Stimulated activated CD8-positive, alpha-beta memory T cell treated with anti-CD3 and anti-CD28 coated beads, Interleukin-7, amount 100 ng/mL, for 48 hours (primary cell): Measurements from ENCODE around the gene HOXB8.

Source experiments
- DNase-seq, 2 donors: peaks; one replicate each; pipeline ENCODE4 v3.0.0-alpha.2; 2020; ENCODE audit warnings: low read depth in 1 of 2; ENCODE audit errors: extremely low read depth in 1 of 2

The HOXB8 gene

GRCh38 chr17:48611213-48611612 is 3.9 kb downstream of the HOXB8 start:
- no peak for DNase-seq

GRCh38 chr17:48610282-48611211 is 4.5 kb downstream of the HOXB8 start, which contains the start of gene HOXB7:
HOXB7 (minus strand) TSS chr17:48611017; CDS start chr17:48610918, 99 bp downstream.
- no peak for DNase-seq

- DNase-seq: no peak
These were observed 5.3 kb downstream of the HOXB8 start for GRCh38 chr17:48609759-48610281.

DNA sequence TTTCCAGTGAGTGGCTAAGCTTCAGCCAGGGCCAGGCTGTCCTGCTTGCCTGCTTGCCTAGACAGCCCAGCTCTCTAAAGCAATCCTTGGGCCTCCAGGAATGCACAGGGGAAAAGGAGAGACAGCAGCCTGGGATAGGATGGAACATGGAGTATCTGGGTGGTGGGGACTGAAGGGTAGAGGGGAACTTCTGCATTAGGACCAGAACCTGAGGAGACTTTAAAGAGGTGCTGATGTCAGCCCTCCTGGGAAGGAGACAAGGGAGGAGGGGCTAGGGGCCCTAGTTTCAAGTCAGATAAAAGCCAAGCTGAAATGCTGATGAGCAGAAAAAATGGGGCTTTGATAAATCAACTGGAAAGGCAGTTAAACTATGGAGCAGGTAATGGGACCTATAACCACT is 6.1 kb downstream of the HOXB8 start:
- DNase-seq: no peak

DNA sequence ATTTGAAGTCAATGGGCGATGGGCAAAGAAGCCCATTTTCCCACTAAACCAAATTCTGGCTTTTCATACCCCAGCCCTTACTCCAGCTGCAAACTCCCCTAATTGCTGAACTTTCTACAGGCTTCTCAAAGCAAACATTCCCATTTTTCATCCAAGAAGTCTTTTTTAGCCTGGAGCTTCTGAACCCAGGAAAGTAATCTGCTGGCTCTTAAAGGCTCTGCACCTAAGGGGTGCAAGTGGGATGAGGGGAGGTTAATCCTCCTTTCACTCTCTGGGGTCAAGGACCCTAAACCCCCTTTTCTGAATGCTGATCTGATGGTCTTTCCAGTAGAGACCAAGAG is 6.6 kb downstream of the HOXB8 start:
- DNase-seq: no peak

- no peak for DNase-seq
These were observed 8.0 kb downstream of the HOXB8 start for GRCh38 chr17:48606892-48607614.

DNA sequence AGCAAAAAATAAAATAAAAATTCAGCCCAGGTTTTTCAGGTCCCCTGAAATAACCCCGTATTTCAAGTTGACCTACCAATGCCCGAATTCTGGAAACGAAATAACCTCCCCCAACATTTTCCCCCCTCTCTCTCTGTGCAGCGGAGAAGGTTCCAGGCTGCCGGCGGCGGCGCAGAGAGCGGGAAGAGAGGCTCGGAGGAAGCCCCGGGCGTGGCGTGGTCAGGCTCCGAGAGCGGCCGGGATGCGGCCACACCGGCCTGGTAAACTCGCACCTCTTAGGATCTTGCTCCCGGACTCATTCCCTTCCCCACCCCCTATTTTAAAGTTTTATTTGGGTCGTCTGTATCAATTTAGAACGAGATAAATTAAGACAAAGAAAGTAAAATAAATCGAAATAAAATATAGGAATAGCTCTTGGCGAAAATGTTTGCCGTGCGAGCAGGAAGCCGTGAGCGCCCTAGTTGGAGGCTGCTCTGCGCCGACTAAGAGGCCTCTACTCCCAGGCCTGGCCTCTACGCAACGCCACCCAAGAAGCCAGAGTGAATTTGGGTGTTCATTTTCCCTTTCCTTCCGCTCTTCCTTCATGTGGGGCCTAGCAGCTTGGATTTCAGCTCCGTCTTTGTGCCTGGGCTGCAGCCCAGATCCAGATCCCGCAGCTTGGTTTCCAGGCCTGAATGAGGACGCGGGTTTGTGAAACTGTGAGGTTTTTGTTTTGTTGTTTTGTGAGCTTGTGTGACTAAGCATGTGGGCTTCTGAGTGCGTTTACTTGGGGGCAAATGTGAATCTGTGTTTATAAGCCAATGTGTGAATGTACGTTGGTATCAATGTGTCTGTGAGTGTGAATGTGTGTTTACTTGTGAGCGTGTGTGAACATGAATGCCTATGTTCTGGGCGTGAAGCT is 8.9 kb downstream of the HOXB8 start:
- no peak for DNase-seq

DNA sequence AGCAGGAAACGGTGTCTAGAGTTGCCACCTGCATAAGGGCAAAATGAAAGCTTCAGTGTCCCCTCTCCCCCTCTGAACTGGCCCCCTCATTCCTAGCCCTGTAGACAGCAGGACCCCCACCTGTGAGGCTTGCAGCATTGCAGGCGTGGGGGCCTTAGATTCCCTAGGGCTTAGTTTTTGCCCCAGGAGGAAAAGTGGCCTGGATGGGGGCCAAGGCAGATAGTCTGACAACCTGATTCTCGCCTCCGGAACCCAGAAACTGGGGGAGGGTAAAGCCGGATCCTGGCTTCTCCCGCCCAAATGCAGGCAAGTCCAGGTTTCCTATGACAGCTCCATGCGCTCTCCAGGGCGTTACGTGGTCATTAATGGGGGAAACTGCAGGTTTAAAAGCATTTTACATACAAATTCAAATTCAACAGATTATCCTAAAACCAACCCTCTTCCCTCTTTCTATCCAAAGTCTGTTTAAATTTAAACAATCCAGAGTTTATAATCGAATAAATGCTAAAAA is 9.6 kb downstream of the HOXB8 start:
- no peak for DNase-seq

GRCh38 chr17:48604770-48605329 is 10.2 kb downstream of the HOXB8 start, which contains the start of gene HOXB6:
HOXB6 (minus strand) TSS chr17:48604986; CDS start chr17:48598150, 6,836 bp downstream.
- no peak for DNase-seq

DNA sequence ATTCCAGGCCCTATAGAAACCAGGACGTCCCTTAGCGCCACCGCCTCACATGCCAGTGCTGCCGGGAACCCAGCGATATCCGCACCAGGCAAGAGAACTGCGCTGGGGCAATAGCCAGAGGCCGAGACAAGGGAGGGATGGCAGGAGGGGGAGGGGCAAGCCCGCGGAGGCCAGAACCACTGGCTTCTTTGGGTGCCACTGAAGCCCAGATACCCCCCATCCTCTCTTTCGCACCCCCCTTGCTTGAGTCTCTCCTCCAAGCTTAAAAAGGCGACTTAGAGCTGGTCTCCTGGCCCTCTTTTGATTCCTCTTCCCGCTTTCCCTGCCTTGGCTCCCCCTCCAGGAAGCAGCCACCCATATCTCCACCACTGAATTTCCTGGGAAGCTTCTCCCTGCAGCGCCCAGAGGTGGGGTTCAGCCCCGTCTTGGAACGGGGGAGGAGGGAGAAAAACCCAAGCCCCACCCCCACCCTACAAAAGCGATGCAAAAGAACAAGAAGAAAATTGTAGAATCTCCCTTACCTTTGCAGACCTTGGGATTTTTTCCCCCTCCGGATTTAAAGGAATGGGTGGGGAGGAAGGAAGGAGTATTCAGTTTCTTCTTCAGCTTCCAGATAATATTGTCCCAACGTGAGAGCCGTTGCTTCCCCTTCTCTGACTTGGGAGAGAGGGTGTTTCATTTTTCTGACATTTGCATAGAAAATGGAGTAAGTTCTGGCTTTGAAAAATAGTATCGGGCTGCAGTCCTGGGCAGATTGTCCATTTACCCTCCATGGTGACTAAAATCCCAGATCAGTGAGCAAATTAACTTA is 10.9 kb downstream of the HOXB8 start:
- DNase-seq: no peak

GRCh38 chr17:48601539-48602425 is 13.3 kb downstream of the HOXB8 start:
- DNase-seq: no peak

DNA sequence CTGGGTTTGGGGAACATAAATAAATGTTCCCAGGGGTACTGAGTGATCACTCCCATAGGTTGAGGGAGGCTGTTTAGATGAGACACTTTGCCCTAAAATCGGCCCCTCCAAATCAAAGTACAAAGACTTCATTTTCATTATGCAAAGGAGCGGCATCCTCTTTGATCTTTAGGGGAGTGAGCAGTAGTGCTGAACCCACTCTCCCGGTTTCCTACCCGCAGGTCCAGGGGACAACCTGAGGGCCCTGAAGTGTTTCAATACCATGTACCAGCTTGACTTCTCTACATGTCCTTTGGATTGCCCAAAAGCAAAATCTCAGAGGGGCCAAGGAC is 13.9 kb downstream of the HOXB8 start:
- DNase-seq: no peak

- DNase-seq: no peak
These were observed 14.6 kb downstream of the HOXB8 start for GRCh38 chr17:48600244-48601098.

GRCh38 chr17:48599354-48599753 is 15.7 kb downstream of the HOXB8 start:
- no peak for DNase-seq

DNA sequence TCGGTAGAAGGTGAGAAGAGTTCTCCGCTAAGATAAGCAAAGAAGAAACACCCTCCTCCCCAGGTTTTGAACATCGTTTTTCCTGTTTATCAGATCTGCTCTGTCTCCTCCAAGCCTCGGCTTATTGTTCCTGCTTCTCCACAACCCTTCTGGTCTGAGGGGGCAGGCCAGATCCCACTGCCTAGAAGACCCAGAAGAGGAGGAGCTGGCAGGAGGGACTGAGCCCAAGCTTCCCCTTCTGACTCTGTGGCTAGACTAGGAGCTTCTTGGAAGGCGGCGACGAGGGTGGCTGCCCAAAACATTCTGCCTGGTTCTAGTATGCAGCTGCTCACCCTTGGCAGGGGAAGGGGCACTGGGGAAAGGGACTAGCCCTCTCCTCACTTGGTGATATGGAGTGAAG is 16.4 kb downstream of the HOXB8 start:
- no peak for DNase-seq

DNA sequence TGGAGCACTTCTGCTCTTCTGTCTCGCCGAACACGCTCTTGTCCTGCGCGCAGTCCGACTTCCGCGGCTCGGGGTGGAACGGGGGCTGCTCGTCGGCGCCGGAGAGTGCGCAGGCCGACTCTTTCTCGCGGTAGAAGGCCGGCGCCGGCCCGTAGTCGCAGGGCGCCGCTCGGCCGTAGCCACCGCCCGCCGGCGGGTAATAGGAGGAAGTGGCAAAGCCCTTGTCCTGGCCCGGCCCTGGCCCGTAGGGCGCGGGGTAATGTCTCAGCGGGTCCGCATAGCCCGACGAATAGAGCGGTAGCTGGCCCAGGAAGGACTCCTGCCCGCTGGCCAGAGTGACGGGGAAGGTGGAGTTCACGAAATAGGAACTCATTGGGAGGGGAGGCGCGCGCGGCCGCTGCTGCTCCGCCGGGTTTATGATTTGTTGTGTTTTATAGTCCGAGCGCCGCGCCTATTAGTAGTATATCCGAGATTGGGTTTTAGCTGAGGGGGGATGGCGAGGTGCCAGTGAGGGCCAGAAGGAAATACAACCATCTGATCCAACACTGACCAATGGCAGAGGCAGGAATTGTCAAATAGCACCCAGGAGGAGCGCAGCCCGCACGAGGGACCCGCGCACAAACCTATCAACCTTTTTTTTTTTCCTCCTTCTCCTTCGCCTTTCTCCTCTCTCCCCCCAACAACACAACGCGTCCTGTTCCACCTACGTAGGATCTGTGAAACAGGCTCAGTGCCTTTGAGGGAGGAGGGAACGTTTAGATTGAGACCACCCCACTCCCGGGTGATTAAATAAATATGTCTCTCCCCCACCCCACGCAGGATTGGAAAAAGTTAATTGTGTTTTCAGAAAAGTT is 17.1 kb downstream of the HOXB8 start:
- no peak for DNase-seq

GRCh38 chr17:48597528-48597777 is 17.6 kb downstream of the HOXB8 start:
- no peak for DNase-seq
